ENCODE data around the gene CCDC117.

The CCDC117 gene

DNA sequence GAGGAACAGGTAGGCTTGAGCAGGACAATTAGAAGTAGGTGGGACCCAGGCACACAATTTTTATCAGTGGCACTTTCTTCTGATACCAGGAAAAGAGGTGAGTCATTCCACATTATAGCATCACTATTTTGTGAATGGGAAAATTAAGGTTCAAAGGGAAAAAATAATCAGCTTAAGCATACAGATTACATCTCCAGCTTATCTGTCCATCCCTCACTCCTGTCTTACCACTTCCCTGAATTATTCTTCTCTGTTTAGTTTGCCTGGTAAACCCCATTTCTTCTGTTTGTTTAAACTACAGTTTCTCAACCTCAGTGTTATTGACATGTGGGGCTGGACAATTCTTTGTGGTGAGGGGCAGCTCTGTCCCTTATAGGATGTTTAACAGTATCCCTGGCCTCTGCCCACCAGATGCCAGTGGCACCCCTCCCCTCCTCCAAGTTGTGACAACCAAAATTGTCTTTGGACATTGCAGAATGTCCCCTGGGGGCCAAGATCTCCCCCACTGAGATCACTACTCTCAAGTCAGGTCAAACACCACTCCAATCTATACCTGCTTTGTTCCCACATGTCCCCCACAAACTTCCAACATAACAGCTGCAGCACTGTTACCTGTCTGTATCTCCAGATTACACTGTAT lies 36.3 kb downstream of the CCDC117 start:
- peaks cover 22% of the 10 kb centered on the region for H3K4me1 Mint-ChIP-seq
- peaks cover 13% of the 10 kb centered on the region for H3K27me3 Mint-ChIP-seq (ENCODE audit: low read depth, poor library complexity)
- no peaks in the 10 kb centered on the region for H3K9me3 Mint-ChIP-seq
- no peak overlapping the region for H3K4me3 Mint-ChIP-seq
- DNase-seq = no peak
- H3K27ac Mint-ChIP-seq = no peak overlapping the region
- TF ChIP-seq, protein P1, sequence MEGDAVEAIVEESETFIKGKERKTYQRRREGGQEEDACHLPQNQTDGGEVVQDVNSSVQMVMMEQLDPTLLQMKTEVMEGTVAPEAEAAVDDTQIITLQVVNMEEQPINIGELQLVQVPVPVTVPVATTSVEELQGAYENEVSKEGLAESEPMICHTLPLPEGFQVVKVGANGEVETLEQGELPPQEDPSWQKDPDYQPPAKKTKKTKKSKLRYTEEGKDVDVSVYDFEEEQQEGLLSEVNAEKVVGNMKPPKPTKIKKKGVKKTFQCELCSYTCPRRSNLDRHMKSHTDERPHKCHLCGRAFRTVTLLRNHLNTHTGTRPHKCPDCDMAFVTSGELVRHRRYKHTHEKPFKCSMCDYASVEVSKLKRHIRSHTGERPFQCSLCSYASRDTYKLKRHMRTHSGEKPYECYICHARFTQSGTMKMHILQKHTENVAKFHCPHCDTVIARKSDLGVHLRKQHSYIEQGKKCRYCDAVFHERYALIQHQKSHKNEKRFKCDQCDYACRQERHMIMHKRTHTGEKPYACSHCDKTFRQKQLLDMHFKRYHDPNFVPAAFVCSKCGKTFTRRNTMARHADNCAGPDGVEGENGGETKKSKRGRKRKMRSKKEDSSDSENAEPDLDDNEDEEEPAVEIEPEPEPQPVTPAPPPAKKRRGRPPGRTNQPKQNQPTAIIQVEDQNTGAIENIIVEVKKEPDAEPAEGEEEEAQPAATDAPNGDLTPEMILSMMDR (IDR thresholded peaks at IDR 0.05) = no peak
- H3K36me3 Mint-ChIP-seq (ENCODE audit: low read depth) = peaks cover 6% of the 10 kb centered on the region

DNA sequence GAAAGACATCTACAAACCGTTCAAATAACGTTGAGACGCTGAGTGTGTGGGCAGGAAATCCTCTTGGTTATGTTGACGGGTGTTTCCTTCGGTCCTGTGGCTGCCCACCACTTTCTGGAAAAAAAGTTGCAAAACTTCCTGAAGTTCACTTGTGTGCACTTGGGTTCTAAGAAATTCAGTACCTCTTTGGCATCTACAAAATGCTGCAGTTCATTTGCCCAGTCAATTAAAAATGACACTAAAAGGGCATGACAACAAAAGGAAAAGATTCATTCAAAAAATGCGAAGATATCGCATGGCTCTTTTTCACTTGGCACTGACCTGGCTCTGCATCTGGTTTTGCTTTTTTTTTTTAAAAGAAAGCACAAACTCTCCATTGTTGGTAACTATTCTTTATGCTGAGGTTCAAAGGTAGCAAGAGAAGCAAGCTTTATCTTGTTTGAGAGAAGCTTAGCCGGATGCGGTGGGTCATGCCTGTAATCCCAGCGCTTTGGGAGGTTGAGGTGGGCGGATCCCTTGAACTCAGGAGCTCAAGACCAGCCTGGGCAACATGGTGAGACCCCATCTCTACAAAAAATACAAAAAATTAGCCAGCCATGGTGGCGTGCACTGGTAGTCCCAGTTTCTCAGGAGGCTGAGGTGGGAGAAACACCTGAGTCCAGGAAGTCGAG lies 38.5 kb downstream of the CCDC117 start:
- peaks cover 37% of the 10 kb centered on the region for H3K4me1 Mint-ChIP-seq
- no peak for DNase-seq
- H3K36me3 Mint-ChIP-seq (ENCODE audit: low read depth) = peaks cover 6% of the 10 kb centered on the region
- TF ChIP-seq, protein P1 (IDR thresholded peaks at IDR 0.05) = no peak
- no peaks in the 10 kb centered on the region for H3K9me3 Mint-ChIP-seq
- H3K27ac Mint-ChIP-seq = no peak overlapping the region
- H3K4me3 Mint-ChIP-seq = no peak overlapping the region
- H3K27me3 Mint-ChIP-seq (ENCODE audit: low read depth, poor library complexity) = peaks cover 13% of the 10 kb centered on the region

GRCh38 chr22:28812516-28812915 lies 40.0 kb downstream of the CCDC117 start:
- no peaks in the 10 kb centered on the region for H3K9me3 Mint-ChIP-seq
- peaks cover 10% of the 10 kb centered on the region for H3K27me3 Mint-ChIP-seq (ENCODE audit: low read depth, poor library complexity)
- no peak overlapping the region for H3K27ac Mint-ChIP-seq
- DNase-seq = no peak
- H3K4me1 Mint-ChIP-seq = peaks cover 37% of the 10 kb centered on the region
- H3K4me3 Mint-ChIP-seq = no peak overlapping the region
- TF ChIP-seq, protein P1 (IDR thresholded peaks at IDR 0.05) = no peak
- H3K36me3 Mint-ChIP-seq (ENCODE audit: low read depth) = peaks cover 6% of the 10 kb centered on the region

DNA sequence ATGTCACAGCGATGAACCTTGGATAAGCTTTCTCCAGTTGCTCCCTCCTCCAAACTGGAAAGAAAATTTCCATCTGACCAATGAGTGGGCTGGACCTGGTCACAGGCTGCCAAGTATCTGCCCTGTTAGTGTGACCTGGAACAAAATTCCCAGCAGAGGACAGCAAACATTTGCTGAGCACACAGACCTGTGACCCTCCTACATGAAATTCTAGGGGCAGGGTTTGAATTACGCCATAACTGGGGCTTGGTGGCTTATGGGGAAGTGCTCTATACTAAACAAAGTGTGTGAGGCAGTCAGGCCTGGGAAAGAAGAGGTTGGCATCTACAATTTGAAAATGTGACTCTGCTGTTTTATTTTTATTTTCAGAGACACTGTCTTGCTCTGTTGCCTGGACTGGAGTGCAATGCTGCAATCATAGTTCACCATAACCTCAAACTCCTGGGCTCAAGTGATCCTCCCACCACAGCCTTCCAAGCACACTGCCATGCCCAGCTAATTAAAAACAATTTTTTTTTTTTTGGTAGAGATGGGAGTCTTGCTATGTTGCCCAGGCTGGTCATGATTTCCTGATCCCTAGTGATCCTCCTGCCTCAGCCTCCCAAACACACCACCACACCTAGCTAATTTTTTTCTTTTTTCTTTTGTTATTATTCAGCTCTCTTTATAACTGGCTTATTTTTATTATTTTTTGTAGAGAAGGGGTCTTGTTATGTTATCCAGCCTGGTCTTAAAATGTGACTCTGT lies 41.5 kb downstream of the CCDC117 start:
- H3K36me3 Mint-ChIP-seq (ENCODE audit: low read depth) = peaks cover 4% of the 10 kb centered on the region
- peaks cover 52% of the 10 kb centered on the region for H3K4me1 Mint-ChIP-seq
- peaks cover 10% of the 10 kb centered on the region for H3K27me3 Mint-ChIP-seq (ENCODE audit: low read depth, poor library complexity)
- peak overlapping the region; percentile 92 for H3K27ac Mint-ChIP-seq
- H3K4me3 Mint-ChIP-seq = no peak overlapping the region
- TF ChIP-seq, protein P1 (IDR thresholded peaks at IDR 0.05) = no peak
- no peaks in the 10 kb centered on the region for H3K9me3 Mint-ChIP-seq
- no peak for DNase-seq

- peak overlapping the region; percentile 70 for H3K27ac Mint-ChIP-seq
- H3K4me1 Mint-ChIP-seq = peaks cover 57% of the 10 kb centered on the region
- TF ChIP-seq, protein P1 (IDR thresholded peaks at IDR 0.05) = no peak
- DNase-seq = no peak
- no peak overlapping the region for H3K4me3 Mint-ChIP-seq
- H3K27me3 Mint-ChIP-seq (ENCODE audit: low read depth, poor library complexity) = peaks cover 6% of the 10 kb centered on the region
- H3K36me3 Mint-ChIP-seq (ENCODE audit: low read depth) = no peaks in the 10 kb centered on the region
- no peaks in the 10 kb centered on the region for H3K9me3 Mint-ChIP-seq
Observed at GRCh38 chr22:28815111-28815510, 42.6 kb downstream of the CCDC117 start.

Measured in nephron progenitor cell (in vitro differentiated cells).